Right lobe of liver (tissue), 6 donors: Measurements from ENCODE around the gene MACROD2. TPM values are rescaled to one million over a fixed set of nuclear protein-coding genes. Genes with fewer than 3 reads are reported as not detected.
"Not testable (repeated sequence)": the region's sequence is repeated elsewhere in the genome, so short reads cannot be mapped to it uniquely, and the experiment has no call there.

ENCODE experiments used
- ATAC-seq, 4 donors: fragments of 200-7000 bp; cut with Tn5 transposase; one replicate each; pipeline ENCODE4 v1.9.1; 2020; ENCODE audit warnings: mild to moderate bottlenecking in 4 of 4, moderate library complexity in 4 of 4
- DNase-seq, 3 donors: peaks; one replicate each; pipeline ENCODE4 v3.0.0-alpha.2; 2020
- H3K27ac ChIP-seq, 3 donors: fragments of 200-600 bp; one replicate each; pipeline ENCODE4 v1.8.0; 2022
- H3K27me3 ChIP-seq, 2 donors: fragments of 200-600 bp; one replicate each; pipeline ENCODE4 v1.8.0; 2022
- H3K36me3 ChIP-seq, 4 donors: fragments of 200-600 bp; sonication (generic) in 1 of 4; one replicate each; pipeline versions ENCODE4 v1.5.1 to v1.8.0; 2017 to 2022; ENCODE audit warnings: control low read depth in 1 of 4
- H3K4me1 ChIP-seq, 4 donors: fragments of 200-600 bp; sonication (generic) in 1 of 4; one replicate each; pipeline versions ENCODE4 v1.5.1 to v1.8.0; 2017 to 2022; ENCODE audit warnings: control low read depth in 1 of 4
- H3K4me3 ChIP-seq, 3 donors: fragments of 200-600 bp; one replicate each; pipeline ENCODE4 v1.8.0; 2022
- H3K9me3 ChIP-seq, 4 donors: fragments of 200-600 bp; sonication (generic) in 1 of 4; one replicate each; pipeline versions ENCODE4 v1.5.1 to v1.8.0; 2017 to 2022; ENCODE audit warnings: control low read depth in 1 of 4
- CTCF ChIP-seq, 4 donors: fragments of 200-600 bp in 3 of 4; fragments of 450-650 bp in 1 of 4; IDR thresholded peaks; one replicate each; pipeline versions ENCODE4 v1.5.1 to v1.8.0; 2016 to 2022; ENCODE audit warnings: antibody characterized with exemption in 4 of 4, mild to moderate bottlenecking in 2 of 4
- POLR2A ChIP-seq: fragments of 450-650 bp; IDR thresholded peaks from one replicate; pipeline ENCODE4 v1.6.1; 2017; ENCODE audit warnings: antibody characterized with exemption, mild to moderate bottlenecking
- WGBS: methylation state at CpG from one replicate; pipeline ENCODE4 v1.1.6; 2018; ENCODE audit warnings: low coverage, low lambda C conversion rate; ENCODE audit not compliant: insufficient coverage; ENCODE audit errors: missing lambda C conversion rate; 5-methylcytosine and 5-hydroxymethylcytosine counted together
- intact Hi-C, 2 donors: fragments of 100-400 bp; cut with DNase I; formaldehyde crosslinking; loops; one replicate each; pipeline versions ENCODE4 v1.11.2 to v1.14.1; 2022
- total RNA-seq, 6 experiments: library from RNA; depleted of rRNA in 2 of 6; stranded (reverse); fragments of >200 nt in 2 of 6; fragmentation: NEBNext Ultra II Directional in 3 of 6; extraction: Animal tissue kit (Norgen Biotek cat#: 25700) in 3 of 6; gene quantifications; one replicate each; pipeline versions ENCODE4 v1.1.0 to v1.2.4, GENCODE V29; 2016 to 2023
- donor health status: DM: no; HTN: yes; CAD: no.
- donor health status: DM: no; HTN: no; CAD: no.
- donor health status: DM: no; HTN: no; CAD: no.
- donor health status: DM: no; HTN: yes; CAD: no.
- donor health status: DM: no; HTN: yes; CAD: no.

The MACROD2 gene
- total RNA-seq, 6 experiments from 2014 or later, result 1.2 to 5.5 (median 3.3) TPM

- intact Hi-C loops, result no loop called here
- no peak for ATAC-seq
- no peak for DNase-seq
- Histone ChIP-seq H3K4me3 (no peak overlapping the region), H3K36me3 (no peaks in the 10 kb centered on the region), H3K27me3 (no peaks in the 10 kb centered on the region), H3K4me1 (no peaks in the 10 kb centered on the region), H3K9me3 (no peaks in the 10 kb centered on the region), H3K27ac (no peak overlapping the region)
- TF ChIP-seq POLR2A, result no peak
- TF ChIP-seq CTCF (IDR thresholded peaks at IDR 0.05), result no peak
- WGBS, result 72% methylated on average over 5 of the region's 5 CpGs
Measured at GRCh38 chr20:15967334-15967733, 1972.0 kb downstream of the MACROD2 start.

GRCh38 chr20:15976047-15976736 lies 1980.9 kb downstream of the MACROD2 start:
- no peak overlapping the region for H3K27ac ChIP-seq
- 52% methylated on average over 5 of the region's 5 CpGs for WGBS
- H3K4me1 ChIP-seq, result no peaks in the 10 kb centered on the region
- no peak for ATAC-seq
- no peaks in the 10 kb centered on the region for H3K36me3 ChIP-seq
- no peaks in the 10 kb centered on the region for H3K27me3 ChIP-seq
- no peaks in the 10 kb centered on the region for H3K9me3 ChIP-seq
- TF ChIP-seq CTCF (IDR thresholded peaks at IDR 0.05) (no peak), POLR2A (no peak)
- intact Hi-C loops, result no loop called here
- no peak for DNase-seq
- H3K4me3 ChIP-seq, result no peak overlapping the region

GRCh38 chr20:15977026-15977425 lies 1981.7 kb downstream of the MACROD2 start:
- DNase-seq, result no peak
- TF ChIP-seq CTCF (IDR thresholded peaks at IDR 0.05), result no peak
- TF ChIP-seq POLR2A, result no peak
- no peaks in the 10 kb centered on the region for H3K27me3 ChIP-seq
- ATAC-seq, result no peak
- no peak overlapping the region for H3K4me3 ChIP-seq
- H3K9me3 ChIP-seq, result no peaks in the 10 kb centered on the region
- WGBS, result 53% methylated on average over 5 of the region's 5 CpGs
- no peaks in the 10 kb centered on the region for H3K4me1 ChIP-seq
- intact Hi-C loops, result no loop called here
- no peak overlapping the region for H3K27ac ChIP-seq
- H3K36me3 ChIP-seq, result no peaks in the 10 kb centered on the region

- H3K9me3 ChIP-seq, result no peaks in the 10 kb centered on the region
- DNase-seq (no peak), ATAC-seq (no peak)
- WGBS, result 78% methylated on average over 1 of the region's 1 CpG
- H3K27ac ChIP-seq, result no peak overlapping the region
- H3K4me3 ChIP-seq, result no peak overlapping the region
- H3K27me3 ChIP-seq, result no peaks in the 10 kb centered on the region
- H3K36me3 ChIP-seq, result no peaks in the 10 kb centered on the region
- TF ChIP-seq POLR2A (no peak), CTCF (IDR thresholded peaks at IDR 0.05) (no peak)
- H3K4me1 ChIP-seq, result no peaks in the 10 kb centered on the region
- intact Hi-C loops, result no loop called here
Measured at GRCh38 chr20:15977758-15978157, 1982.4 kb downstream of the MACROD2 start.

GRCh38 chr20:15985494-15986368 lies 1990.4 kb downstream of the MACROD2 start:
- H3K27ac ChIP-seq, result not testable (repeated sequence)

More at GRCh38 chr20:15985494-15986368, 1990.4 kb downstream of the MACROD2 start:
- H3K36me3 ChIP-seq, H3K4me3 ChIP-seq, H3K4me1 ChIP-seq, DNase-seq, intact Hi-C loops, H3K9me3 ChIP-seq, H3K27me3 ChIP-seq, ATAC-seq: not testable (repeated sequence)
- WGBS, result 84% methylated on average over 21 of the region's 26 CpGs
